NCI-H146 treated with DMSO at 0.1 percent for 48 hours (cell line): ENCODE results near the gene NR2E1.

Experiments
- DNase-seq: peaks from one replicate; lab custom pipeline; 2025; ENCODE audit not compliant: unreplicated experiment; lab: John Stamatoyannopoulos, UW

Gene NR2E1

DNA sequence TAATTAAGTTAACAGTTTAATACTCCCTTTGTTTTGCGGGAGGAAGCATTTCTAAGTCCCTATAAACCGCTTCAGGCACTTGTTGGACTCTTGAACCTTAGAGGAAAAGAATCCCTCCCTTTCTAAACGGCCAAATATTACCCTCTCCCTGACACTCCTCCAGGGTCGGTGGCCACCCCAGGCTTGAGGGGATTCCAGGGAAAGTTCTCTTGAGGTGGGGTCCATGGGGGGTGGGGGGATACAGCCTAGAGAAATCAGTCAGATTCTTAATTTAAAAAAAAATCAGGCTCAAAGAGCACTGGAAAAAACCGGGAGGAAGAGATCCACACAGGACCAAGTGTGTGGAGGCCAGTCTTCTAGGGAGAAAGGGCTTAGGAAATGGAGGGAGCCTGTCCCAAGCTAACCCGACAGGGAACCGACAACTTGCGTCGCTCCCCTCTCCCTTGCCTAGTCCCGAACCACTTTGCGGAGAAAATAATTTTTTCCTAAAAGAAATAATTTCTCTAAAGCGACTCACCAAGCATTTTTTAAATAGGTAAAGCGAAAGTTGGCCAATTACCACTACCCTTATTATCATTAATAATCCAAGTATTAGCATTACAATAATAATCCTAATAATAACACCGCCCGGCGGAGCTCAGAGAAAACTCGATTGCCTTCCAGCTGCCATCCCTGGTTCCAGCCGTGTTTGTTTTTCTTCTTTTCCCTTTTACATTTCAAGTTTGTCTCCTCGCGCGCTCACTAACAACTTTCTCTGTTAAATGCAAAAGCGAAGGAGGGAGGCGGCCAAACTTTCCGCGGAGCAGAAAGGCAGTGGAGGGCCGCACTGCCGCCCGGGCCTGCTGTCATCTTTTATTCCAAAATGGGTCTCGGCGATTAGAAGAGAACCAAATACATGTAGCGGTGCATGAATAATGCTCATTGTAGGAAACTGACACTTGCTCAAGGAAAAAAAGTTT is 4.8 kb downstream of the NR2E1 start:
- no peak for DNase-seq

DNA sequence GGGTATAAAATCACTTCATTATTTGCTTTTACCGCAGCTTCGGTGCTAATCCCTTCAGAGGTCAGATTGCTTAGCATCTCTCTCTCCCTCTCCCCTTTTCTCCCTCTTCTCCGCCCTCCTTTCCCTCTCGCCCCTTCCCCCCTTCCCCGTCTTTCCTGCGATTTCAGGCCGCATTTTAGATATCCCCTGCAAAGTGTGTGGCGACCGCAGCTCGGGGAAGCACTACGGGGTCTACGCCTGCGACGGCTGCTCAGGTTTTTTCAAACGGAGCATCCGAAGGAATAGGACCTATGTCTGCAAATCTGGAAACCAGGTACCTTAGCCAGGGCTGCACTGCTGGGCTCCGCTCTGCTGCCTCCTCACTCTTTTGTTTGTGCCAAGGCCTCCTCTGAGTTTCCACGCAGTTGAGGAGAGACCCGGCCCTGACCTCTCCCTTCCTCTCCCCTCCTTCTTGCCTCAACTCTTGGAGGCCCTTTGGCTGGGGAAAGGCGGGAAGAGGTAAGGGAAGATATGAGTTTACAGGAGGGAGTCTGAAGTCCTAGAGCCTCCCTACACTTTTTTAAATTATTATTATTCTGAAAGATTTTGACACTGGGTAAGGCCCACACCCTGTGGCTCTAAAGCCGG is 5.6 kb downstream of the NR2E1 start:
- no peak for DNase-seq

DNA sequence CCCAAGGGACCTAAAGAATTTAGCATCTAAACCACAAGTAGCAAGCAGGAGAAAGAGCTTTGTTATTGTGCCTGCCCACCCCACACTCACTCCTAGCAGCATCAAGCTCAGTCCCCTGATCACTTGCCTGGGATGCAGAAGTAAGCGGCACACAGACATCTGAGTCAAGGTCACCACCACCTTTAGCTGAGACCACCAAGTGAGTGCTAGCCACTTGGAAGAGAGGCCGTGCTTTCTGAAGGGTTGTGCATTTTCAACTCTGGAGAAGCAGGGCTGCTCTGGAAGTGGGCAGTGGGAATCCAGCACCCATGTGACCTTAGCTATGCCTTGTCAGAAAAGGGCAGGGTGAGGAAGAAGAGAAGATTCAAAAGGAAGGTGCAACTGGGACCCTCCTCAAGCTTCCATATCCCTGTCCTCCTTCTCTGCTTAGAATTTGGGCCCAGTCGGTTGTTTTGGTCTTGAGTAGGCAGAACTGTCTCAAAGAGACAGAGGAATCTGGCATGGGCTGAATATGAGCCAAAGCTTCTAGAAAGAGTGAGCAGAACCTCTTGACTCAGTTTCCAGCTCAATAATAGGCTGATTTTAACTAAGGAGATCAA is 6.2 kb downstream of the NR2E1 start:
- DNase-seq = no peak

DNA sequence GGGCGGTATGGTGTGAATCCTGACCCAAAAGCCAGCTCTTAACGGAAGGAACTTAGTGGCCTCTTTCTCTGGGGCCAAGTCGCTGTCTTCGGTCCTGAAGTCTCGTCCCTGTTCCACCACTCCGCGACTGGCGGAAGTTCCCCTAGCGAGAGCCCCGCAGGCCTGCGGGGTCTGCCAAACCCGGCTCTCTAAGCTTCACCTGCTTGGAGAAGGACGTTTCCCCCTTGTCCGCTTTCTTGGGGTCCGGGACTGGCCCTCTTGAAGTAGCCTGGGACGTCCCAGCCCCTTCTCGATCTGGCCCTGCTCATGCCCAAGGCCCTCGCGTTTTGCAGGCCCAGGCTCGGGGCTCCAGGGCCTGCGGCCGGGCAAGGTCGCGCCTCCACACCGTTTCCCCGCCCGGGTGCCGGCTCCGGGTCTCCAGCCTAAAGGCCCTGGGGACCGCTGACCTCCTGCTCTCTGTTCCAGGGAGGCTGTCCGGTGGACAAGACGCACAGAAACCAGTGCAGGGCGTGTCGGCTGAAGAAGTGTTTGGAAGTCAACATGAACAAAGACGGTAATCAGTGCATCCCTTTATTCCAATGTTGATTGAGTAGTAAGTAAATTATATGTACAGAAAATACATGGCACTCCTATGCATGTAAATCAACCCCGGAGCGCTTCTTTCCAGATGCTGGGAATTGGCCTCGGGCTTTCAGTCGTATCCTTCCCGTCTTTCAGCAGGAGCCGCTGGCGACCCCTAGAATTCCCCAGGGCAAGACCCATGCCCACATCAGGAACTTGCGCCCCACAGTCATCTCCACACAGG is 8.8 kb downstream of the NR2E1 start:
- no peak for DNase-seq

DNA sequence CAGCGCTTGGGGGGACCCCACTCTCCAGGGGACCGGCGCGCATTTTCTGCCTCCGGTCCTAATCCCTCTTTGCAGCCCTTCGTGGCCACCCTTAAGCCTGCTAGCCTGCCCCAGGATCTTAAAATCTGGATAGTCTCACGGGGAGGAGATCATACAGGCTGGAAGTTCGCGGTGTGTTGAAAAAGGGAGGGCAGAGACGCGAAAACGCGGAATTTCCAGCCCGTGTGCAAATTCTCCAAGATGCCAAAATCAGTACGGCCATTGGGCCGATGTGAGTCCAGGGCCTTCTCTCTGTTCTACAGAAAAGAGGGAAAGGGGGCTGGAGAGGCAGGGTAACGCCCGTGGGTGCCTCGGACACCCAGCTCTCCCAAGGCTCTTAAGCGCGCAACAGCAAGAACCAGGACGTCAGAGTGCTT is 9.4 kb downstream of the NR2E1 start:
- DNase-seq = no peak

DNA sequence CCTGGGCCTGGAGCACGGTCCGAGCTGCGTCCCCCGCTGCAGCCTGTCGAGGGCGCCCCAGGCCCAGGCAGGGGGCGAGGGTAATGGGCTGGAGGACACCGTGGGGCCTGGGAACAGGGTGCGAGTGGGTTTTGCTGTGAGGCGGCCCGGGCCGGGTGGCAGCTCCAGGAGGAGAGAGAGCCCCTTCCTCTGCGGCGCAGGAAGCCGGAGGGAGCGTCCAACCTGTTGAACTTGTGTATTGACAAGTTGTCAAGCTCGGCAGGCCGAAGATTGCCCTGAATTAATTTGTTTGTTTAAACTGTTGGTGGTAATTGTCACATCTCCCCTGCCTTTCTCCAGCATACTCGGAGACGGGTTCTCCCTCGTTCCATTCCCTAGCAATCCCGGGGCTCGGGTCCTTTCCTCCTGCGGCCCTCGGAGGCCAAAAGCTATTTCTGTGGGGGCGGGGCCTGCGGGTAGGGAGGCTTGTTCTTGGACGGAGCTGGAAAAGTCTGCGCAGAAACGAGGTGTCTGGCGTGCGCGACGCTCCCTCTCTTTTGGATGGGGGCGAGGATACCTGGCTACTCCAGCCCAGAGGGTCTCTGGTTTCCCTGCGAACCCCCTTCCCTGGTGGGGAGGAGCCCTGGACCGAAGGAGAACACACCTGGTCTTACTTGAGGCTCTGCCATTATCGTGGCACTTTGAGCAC is 9.9 kb downstream of the NR2E1 start:
- DNase-seq = peak; percentile 20

DNA sequence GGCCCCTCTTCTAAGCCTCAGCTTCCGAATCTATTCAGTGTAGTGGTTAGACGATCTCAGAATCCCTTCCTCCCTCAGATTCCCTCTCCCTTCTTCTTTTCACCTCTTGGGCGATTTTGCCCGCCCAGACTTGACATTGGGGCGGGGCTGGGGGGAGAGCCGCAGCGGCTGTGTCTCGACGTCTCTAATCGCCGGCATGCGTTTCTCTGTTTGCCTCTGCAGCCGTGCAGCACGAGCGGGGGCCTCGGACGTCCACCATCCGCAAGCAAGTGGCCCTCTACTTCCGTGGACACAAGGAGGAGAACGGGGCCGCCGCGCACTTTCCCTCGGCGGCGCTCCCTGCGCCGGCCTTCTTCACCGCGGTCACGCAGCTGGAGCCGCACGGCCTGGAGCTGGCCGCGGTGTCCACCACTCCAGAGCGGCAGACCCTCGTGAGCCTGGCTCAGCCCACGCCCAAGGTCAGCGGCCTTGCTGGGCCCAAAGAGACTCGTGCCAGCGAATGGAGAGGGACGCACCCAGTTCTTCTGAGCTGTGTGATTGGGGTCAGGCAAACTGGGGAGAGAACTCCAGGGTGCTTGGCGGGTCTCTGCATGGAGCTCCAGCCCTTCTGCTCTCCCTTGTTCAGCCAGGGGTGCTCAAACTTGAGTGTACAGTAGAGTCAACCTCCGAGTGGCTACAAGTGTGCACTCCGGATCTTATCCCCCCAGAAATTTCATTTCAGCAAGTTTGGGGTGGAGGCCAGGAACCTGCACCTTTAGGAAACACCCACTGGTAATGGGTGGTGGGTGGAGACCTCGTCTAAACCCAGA is 10.7 kb downstream of the NR2E1 start:
- DNase-seq = no peak

DNA sequence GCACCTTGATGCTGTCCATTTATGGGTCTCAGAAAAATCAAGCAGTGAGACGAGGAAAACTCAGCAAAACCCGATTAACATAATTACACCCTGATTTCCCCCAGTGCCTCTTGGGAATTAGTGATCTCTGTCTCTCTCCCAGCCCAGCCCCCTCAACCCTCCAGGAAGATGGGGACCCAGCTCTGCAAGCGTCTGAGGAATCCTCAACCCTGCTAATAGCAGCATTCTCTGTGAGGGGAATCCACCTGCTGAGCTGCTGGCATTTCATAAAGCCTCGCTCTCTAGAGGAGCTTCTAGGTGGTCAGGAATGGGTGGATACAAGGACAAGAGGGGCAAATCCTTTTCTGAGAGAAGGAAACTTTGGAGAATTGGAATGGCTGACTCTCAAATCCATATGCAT is 13.9 kb downstream of the NR2E1 start:
- no peak for DNase-seq

DNA sequence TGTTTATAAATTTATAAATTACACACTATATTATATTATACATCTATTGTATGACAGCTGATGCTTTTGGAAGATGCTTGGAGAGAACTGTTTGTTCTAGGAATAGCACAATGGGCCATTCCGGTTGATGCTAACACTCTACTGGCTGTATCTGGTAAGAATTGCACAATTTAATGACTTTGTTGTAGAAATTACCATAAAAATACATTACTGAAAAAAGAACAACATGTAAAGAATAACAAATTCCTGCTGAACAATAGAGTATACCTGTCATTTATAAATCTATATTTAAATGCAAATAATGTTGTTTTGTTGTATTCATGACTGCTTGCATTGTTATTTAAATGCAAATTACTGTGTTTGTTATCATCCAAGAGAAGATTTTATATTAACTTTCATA is 14.4 kb downstream of the NR2E1 start:
- no peak for DNase-seq

DNA sequence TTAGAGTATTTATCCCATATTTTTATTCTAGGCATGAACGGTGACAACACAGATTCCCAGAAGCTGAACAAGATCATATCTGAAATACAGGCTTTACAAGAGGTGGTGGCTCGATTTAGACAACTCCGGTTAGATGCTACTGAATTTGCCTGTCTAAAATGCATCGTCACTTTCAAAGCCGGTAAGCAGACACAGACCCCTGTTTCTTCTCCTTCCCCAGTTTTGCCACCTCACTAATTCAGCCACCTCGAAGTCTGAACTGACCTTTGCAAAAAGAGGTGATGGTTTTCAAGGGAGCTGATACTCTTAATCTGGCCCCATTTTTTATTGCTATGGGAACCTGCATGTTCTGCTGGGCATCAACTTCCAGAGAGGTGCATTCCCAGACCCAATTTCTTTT is 15.0 kb downstream of the NR2E1 start:
- no peak for DNase-seq

DNA sequence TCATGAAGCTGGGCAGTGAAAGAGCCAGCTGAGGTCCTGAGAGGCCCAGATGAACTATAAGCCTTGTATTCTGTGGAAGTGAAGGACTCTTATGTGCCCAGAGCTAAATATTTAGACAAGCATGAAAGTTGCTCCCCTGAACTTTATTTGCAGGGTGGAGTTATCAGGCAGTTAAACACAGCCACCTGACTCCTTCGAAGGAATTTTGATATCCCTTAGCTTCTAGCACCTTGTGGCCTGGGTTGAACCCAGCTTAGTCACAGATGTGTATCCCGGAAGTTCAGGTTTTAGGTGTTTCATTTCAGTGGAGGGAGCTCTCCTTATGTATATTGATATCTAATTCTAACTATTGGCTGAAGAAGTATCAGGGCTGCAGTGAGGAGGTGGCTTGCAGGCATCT is 20.4 kb downstream of the NR2E1 start:
- no peak for DNase-seq

DNA sequence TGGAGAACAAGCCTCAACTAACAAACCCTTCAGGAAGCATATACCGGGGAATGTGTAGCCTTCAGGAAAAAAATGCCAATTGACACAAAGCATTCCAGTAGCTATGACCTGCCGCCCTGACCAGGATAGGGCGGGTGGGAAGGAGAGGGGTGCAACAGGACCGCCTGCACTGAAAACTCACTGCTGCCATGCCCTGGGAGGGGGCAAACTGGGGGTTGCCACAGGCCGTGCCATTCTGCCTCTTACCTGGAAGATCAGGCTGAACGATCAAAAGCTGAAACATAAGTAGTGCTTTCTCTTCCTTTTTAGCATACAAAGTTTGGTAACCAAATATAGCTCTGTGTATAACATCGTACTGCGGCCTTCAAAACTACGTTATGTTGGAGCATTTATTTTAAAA is 21.7 kb downstream of the NR2E1 start:
- no peak for DNase-seq

DNA sequence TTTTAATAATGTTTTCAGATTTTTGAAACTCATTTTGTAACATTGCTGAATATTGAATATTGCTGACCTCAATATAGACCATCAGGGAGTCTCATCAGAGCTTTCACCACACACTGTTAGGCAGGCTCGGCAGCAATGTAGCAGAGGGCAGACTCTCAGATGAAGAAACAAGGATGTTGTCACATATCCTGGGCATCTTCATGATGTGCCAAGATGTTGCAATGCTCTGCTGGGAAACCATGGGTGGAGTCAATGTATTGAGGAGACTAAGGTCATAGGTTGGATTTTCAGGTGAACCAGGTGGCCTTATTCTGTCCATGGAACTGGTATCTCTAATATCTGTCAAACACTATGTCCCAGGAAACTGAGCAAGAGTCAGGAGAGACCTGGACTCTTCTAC is 27.3 kb downstream of the NR2E1 start:
- no peak for DNase-seq

DNA sequence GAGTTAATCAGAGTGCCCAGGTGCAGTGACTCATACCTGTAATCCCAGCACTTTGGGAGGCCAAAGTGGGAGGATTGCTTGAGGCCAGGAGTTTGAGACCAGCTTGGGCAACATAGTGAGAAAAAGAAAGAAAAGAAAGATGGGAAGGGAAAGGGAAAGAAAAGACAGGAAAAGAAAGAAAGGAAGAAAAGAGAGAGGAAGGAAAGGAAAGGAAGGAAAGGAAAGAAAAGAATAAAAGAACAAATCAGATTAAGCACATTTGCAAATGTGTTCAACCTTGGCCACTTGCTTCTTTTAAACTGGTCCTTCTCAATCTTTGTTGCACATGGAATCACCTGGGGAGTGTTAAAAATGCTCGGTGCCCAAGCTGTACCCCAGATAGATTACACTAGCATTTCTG is 28.0 kb downstream of the NR2E1 start:
- no peak for DNase-seq

DNA sequence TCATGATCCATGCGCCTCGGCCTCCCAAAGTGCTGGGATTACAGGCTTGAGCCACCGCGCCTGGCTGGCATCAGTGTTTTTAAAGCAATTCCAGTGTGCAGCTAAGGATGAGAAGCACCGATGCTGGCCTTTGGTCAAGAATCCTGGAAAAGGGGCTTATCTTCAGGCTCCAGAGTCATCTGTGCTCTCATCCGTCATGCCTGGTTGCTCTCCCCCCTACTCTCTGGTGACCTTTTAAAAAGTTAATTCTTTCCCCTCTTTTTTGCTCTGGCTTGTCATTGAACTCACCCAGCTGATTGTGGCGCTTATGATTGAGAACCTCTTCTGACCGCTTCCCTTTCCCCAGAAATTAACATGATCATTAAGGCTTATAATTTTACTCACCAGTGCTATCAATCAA is 28.7 kb downstream of the NR2E1 start:
- no peak for DNase-seq

DNA sequence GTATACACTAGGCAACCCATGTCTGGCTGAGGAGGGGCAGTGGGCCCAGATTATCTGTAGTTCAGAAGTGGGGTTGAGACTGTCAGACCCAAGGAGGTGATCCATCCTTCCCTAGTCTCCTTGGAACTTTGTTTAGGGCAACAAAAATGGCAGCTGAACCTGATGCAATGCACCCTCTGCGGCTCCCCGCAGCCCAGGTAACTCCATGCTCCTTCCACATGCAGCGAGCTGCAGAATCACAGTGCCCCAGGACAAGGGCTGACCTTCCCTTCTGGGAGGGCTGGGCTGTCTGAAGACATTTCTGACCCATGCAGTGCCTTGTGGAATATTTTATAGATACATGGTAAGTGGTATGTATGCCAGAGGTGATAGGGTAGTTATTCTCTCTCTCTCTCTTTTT is 29.4 kb downstream of the NR2E1 start:
- no peak for DNase-seq

DNA sequence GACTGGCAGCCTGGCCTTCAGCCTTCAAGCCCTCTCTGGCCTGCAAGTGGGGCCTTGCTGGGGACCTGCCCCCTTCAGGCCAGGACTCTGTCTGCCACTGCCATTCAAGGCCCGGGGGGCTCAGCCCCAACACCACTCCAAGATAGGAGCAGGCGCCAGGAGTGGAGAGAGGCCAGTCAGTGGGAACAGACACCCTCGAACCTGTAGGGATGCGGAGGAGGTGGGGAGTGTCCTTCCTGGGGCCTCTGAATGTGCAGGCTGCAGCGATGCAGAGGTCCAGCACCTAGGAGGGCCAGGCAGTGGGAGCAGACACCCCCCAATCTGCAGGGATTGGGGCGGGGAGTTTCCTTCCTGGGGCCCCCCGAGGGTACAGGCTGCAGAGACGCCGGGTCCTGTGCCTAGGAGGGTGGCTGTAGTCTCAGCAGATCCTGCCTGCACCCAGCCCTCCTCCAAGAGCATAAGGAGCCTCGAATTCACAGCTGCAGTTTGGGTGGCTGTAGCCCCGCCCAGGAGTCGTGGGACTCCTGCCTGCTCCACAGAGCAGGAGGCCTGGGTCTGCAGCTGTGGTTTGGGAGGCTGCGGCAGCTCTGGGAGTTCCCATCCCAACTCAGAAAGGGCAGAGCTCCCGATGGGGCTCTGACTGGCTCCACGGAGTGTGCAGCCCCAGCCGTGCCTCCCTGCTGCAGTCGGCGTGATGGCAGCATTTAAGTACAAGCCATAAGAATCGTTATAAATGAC is 33.1 kb downstream of the NR2E1 start:
- no peak for DNase-seq

DNA sequence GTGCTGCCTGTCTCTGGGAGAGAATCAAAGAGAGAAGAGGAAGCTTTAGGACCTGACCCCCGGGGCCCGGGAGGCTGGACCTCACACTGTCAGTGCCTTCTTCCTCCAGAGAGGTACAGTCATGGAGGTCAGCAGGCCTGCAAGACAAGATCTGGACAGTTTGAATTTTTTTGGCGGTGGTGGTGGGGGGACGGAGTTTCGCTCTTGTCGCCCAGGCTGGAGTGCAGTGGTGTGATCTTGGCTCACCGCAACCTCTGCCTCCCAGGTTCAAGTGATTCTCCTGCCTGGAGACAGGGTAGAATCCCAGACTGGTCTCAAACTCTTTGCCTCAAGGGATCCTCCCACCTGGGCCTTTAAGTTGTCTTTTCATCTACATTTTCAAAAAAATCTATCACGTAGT is 34.4 kb downstream of the NR2E1 start:
- no peak for DNase-seq

DNA sequence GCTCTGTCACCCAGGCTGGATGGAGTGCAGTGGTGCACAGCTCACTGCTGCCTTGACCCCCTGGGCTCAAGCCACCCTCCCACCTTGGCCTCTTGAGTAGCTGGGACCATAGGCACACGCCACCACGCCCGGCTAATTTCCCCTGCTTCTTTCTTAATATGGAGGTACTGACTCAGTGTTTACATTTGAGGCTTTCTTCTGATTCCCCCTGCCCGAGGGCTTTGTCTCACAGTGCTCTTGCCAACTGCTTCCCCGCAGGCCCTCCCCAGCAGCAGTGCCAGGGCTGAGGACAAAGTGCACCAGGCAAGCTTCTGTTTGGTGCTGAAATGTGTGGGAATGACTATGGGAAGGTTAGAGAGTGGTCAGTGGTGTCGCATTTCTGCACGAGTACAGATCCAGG is 34.8 kb downstream of the NR2E1 start:
- no peak for DNase-seq
